Measurements from ENCODE around the gene B3GNT2.
A peak's percentile ranks its signal among the peaks of the same experiment; 100 is the strongest.
"Not testable (repeated sequence)": the region's sequence is repeated elsewhere in the genome, so short reads cannot be mapped to it uniquely, and the experiment has no call there.

B3GNT2 gene

GRCh38 chr2:62264186-62264585 lies 68.3 kb downstream of the B3GNT2 start:
- H3K4me3 ChIP-seq (ENCODE audit: low read depth, low read length) = no peak overlapping the region
- no peak for TF ChIP-seq CTCF (IDR thresholded peaks at IDR 0.05; ENCODE audit: low read depth, low read length, missing control alignments)
- in situ Hi-C loops (cut with HindIII; ENCODE audit: low sequenced_read_pairs) = no loop called here
- no peak for DNase-seq (ENCODE audit: low read depth)

GRCh38 chr2:62265106-62265505 lies 69.2 kb downstream of the B3GNT2 start:
- H3K4me3 ChIP-seq (ENCODE audit: low read depth, low read length) = no peak overlapping the region
- no peak for DNase-seq (ENCODE audit: low read depth)
- in situ Hi-C loops (cut with HindIII; ENCODE audit: low sequenced_read_pairs) = no loop called here
- no peak for TF ChIP-seq CTCF (IDR thresholded peaks at IDR 0.05; ENCODE audit: low read depth, low read length, missing control alignments)

GRCh38 chr2:62266433-62267038 lies 70.6 kb downstream of the B3GNT2 start:
- peak; percentile 54 for DNase-seq (ENCODE audit: low read depth)

GRCh38 chr2:62267696-62268095 lies 71.8 kb downstream of the B3GNT2 start:
- no peak for DNase-seq (ENCODE audit: low read depth)
- in situ Hi-C loops (cut with HindIII; ENCODE audit: low sequenced_read_pairs) = no loop called here

More at GRCh38 chr2:62266433-62267038, 70.6 kb downstream of the B3GNT2 start:
- in situ Hi-C loops (cut with HindIII; ENCODE audit: low sequenced_read_pairs) = no loop called here
- no peak overlapping the region for H3K4me3 ChIP-seq (ENCODE audit: low read depth, low read length)
- no peak for TF ChIP-seq CTCF (IDR thresholded peaks at IDR 0.05; ENCODE audit: low read depth, low read length, missing control alignments)

GRCh38 chr2:62268681-62269188 lies 72.8 kb downstream of the B3GNT2 start:
- H3K4me3 ChIP-seq (ENCODE audit: low read depth, low read length); DNase-seq (ENCODE audit: low read depth); in situ Hi-C loops (cut with HindIII; ENCODE audit: low sequenced_read_pairs): not testable (repeated sequence)

More at GRCh38 chr2:62267696-62268095, 71.8 kb downstream of the B3GNT2 start:
- TF ChIP-seq CTCF (IDR thresholded peaks at IDR 0.05; ENCODE audit: low read depth, low read length, missing control alignments) = no peak
- no peak overlapping the region for H3K4me3 ChIP-seq (ENCODE audit: low read depth, low read length)

GRCh38 chr2:62270728-62271127 lies 74.8 kb downstream of the B3GNT2 start:
- H3K4me3 ChIP-seq (ENCODE audit: low read depth, low read length) = no peak overlapping the region
- DNase-seq (ENCODE audit: low read depth) = no peak
- in situ Hi-C loops (cut with HindIII; ENCODE audit: low sequenced_read_pairs) = no loop called here
- TF ChIP-seq CTCF (IDR thresholded peaks at IDR 0.05; ENCODE audit: low read depth, low read length, missing control alignments) = no peak

Measured in astrocyte of the cerebellum (primary cell).